ENCODE results near the gene SCUBE1.

DNA sequence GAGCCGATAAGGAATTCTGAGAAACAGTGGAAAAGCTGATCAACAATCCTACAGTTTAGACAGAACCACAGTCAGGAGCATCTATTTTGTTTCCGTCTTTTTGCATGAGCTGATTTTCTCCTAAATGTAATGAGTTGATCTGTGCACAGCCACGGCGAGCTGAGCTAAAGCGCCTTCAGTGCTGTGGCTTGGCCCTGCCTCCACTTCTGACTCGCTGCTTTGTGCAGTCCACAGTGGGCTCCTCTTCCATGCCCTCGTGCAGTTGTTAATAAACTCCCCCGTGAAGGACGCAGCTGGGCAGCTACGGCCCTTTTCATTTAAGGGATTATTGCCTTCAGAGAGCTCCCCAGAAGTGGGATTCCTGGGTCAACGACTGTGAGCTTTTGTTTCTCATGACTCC, 39.4 kb downstream of the SCUBE1 start:
- TF ChIP-seq, protein P1, sequence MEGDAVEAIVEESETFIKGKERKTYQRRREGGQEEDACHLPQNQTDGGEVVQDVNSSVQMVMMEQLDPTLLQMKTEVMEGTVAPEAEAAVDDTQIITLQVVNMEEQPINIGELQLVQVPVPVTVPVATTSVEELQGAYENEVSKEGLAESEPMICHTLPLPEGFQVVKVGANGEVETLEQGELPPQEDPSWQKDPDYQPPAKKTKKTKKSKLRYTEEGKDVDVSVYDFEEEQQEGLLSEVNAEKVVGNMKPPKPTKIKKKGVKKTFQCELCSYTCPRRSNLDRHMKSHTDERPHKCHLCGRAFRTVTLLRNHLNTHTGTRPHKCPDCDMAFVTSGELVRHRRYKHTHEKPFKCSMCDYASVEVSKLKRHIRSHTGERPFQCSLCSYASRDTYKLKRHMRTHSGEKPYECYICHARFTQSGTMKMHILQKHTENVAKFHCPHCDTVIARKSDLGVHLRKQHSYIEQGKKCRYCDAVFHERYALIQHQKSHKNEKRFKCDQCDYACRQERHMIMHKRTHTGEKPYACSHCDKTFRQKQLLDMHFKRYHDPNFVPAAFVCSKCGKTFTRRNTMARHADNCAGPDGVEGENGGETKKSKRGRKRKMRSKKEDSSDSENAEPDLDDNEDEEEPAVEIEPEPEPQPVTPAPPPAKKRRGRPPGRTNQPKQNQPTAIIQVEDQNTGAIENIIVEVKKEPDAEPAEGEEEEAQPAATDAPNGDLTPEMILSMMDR (IDR thresholded peaks at IDR 0.05; ENCODE audit: poor library complexity): no peak
- TF ChIP-seq EZH2 (IDR thresholded peaks at IDR 0.05; ENCODE audit: borderline replicate concordance): no peak
- no peak for TF ChIP-seq EZH2phosphoT487 (IDR thresholded peaks at IDR 0.05; ENCODE audit: low read depth, severe bottlenecking, unreplicated experiment)
